Activated naive CD4-positive, alpha-beta T cell treated with anti-CD3 and anti-CD28 coated beads for 36 hours (primary cell): ENCODE measurements around the gene RBL1. TPM values are rescaled to one million over a fixed set of nuclear protein-coding genes. Genes with fewer than 3 reads are reported as not detected.
"Not testable (repeated sequence)": the region's sequence is repeated elsewhere in the genome, so short reads cannot be mapped to it uniquely, and the experiment has no call there.

Source experiments
- CTCF ChIA-PET: fragments of 350-600 bp; sonication (Branson Sonifier 250); formaldehyde crosslinking; loops from one replicate; lab custom pipeline; 2021; ENCODE audit warnings: antibody characterized with exemption; lab: Charles Lee
- DNase-seq: peaks from one replicate; pipeline ENCODE4 v3.0.0-alpha.2; 2020
- H3K27ac Mint-ChIP-seq: one replicate; pipeline ENCODE4 v1.8.0; 2021; ENCODE audit warnings: mild to moderate bottlenecking, mixed read lengths
- H3K27me3 Mint-ChIP-seq: one replicate; pipeline ENCODE4 v1.8.0; 2021; ENCODE audit warnings: low read depth, mixed read lengths
- H3K36me3 Mint-ChIP-seq: one replicate; pipeline ENCODE4 v1.8.0; 2021; ENCODE audit warnings: low read depth, mixed read lengths
- H3K4me1 Mint-ChIP-seq: one replicate; pipeline ENCODE4 v1.8.0; 2021; ENCODE audit warnings: low read depth, mixed read lengths
- H3K4me3 Mint-ChIP-seq: one replicate; pipeline ENCODE4 v1.8.0; 2021; ENCODE audit warnings: mild to moderate bottlenecking, moderate library complexity, mixed read lengths
- H3K9me3 Mint-ChIP-seq: one replicate; pipeline ENCODE4 v1.8.0; 2021; ENCODE audit warnings: mixed read lengths
- intact Hi-C: fragments of 100-400 bp; cut with micrococcal nuclease; formaldehyde crosslinking; loops from one replicate; pipeline ENCODE4 v1.15.1; 2023
- total RNA-seq, 2 experiments: library from RNA; stranded (reverse); gene quantifications; one replicate each; pipeline ENCODE4 v1.2.3, GENCODE V29; 2021

Gene RBL1
- total RNA-seq, 2 experiments from 2014 or later: 32.9 to 36.2 TPM

- CTCF ChIA-PET: no interaction called here
- peaks cover 34% of the 10 kb centered on the region for H3K4me1 Mint-ChIP-seq
- H3K36me3 Mint-ChIP-seq: peaks cover 38% of the 10 kb centered on the region
- intact Hi-C loops: no loop called here
- H3K27me3 Mint-ChIP-seq: no peaks in the 10 kb centered on the region
- peak; percentile 56 for DNase-seq
- peak overlapping the region; percentile 19 for H3K4me3 Mint-ChIP-seq
- peaks cover 3% of the 10 kb centered on the region for H3K9me3 Mint-ChIP-seq
- H3K27ac Mint-ChIP-seq: peak overlapping the region; percentile 54
Observed at GRCh38 chr20:37071481-37071911, 24.3 kb downstream of the RBL1 start.

- H3K9me3 Mint-ChIP-seq, H3K27me3 Mint-ChIP-seq, CTCF ChIA-PET, H3K4me3 Mint-ChIP-seq, intact Hi-C loops, H3K27ac Mint-ChIP-seq, DNase-seq: not testable (repeated sequence)
- peaks cover 27% of the 10 kb centered on the region for H3K4me1 Mint-ChIP-seq
- peaks cover 40% of the 10 kb centered on the region for H3K36me3 Mint-ChIP-seq
Observed at GRCh38 chr20:37069563-37069962, 26.2 kb downstream of the RBL1 start.

- H3K4me3 Mint-ChIP-seq: no peak overlapping the region
- intact Hi-C loops: no loop called here
- DNase-seq: no peak
- CTCF ChIA-PET: no interaction called here
- H3K9me3 Mint-ChIP-seq: no peaks in the 10 kb centered on the region
- no peak overlapping the region for H3K27ac Mint-ChIP-seq
- peaks cover 3% of the 10 kb centered on the region for H3K4me1 Mint-ChIP-seq
- H3K27me3 Mint-ChIP-seq: no peaks in the 10 kb centered on the region
- peaks cover 35% of the 10 kb centered on the region for H3K36me3 Mint-ChIP-seq
Observed at GRCh38 chr20:37066168-37066567, 29.6 kb downstream of the RBL1 start.

- no peaks in the 10 kb centered on the region for H3K27me3 Mint-ChIP-seq
- intact Hi-C loops: no loop called here
- no peak overlapping the region for H3K27ac Mint-ChIP-seq
- peaks cover 69% of the 10 kb centered on the region for H3K36me3 Mint-ChIP-seq
- no peaks in the 10 kb centered on the region for H3K4me1 Mint-ChIP-seq
- H3K9me3 Mint-ChIP-seq: no peaks in the 10 kb centered on the region
- H3K4me3 Mint-ChIP-seq: no peak overlapping the region
- DNase-seq: no peak
- CTCF ChIA-PET: interaction anchor here (0.6 kb wide), 1 partner anchor 50 kb away, joined by 4 read pairs; no protein-coding TSS in a partner anchor
Observed at GRCh38 chr20:37055276-37055675, 40.5 kb downstream of the RBL1 start.

- H3K9me3 Mint-ChIP-seq: no peaks in the 10 kb centered on the region
- H3K4me1 Mint-ChIP-seq: peaks cover under 1% of the 10 kb centered on the region
- H3K27ac Mint-ChIP-seq: no peak overlapping the region
- peaks cover 70% of the 10 kb centered on the region for H3K36me3 Mint-ChIP-seq
- no peaks in the 10 kb centered on the region for H3K27me3 Mint-ChIP-seq
- intact Hi-C loops: no loop called here
- DNase-seq: no peak
- CTCF ChIA-PET: no interaction called here
- no peak overlapping the region for H3K4me3 Mint-ChIP-seq
Observed at GRCh38 chr20:37053230-37053950, 42.4 kb downstream of the RBL1 start.

- H3K9me3 Mint-ChIP-seq: no peaks in the 10 kb centered on the region
- peak overlapping the region; percentile 60 for H3K27ac Mint-ChIP-seq
- intact Hi-C loops: loop anchor here (2.0 to 10.0 kb wide), 2 partner anchors 28 to 52 kb away; partner anchors contain the start of gene RBL1
- peaks cover 64% of the 10 kb centered on the region for H3K36me3 Mint-ChIP-seq
- H3K4me3 Mint-ChIP-seq: peak overlapping the region; percentile 19
- DNase-seq: peak; percentile 21
- no peaks in the 10 kb centered on the region for H3K27me3 Mint-ChIP-seq
- peaks cover 25% of the 10 kb centered on the region for H3K4me1 Mint-ChIP-seq
- CTCF ChIA-PET: interaction anchor here (0.6 to 0.8 kb wide), 4 partner anchors 33 to 477 kb away, joined by 3 to 6 read pairs (median 4); no protein-coding TSS in a partner anchor
Observed at GRCh38 chr20:37042986-37043972, 52.5 kb downstream of the RBL1 start.

- H3K9me3 Mint-ChIP-seq, DNase-seq, H3K4me3 Mint-ChIP-seq, H3K27ac Mint-ChIP-seq, H3K27me3 Mint-ChIP-seq: not testable (repeated sequence)
- peaks cover 51% of the 10 kb centered on the region for H3K36me3 Mint-ChIP-seq
- H3K4me1 Mint-ChIP-seq: peaks cover 14% of the 10 kb centered on the region
- intact Hi-C loops: loop anchor here (2.0 kb wide), 1 partner anchor 15 kb away; no protein-coding TSS in a partner anchor
- CTCF ChIA-PET: interaction anchor here (1.4 kb wide), 1 partner anchor 32 kb away, joined by 3 read pairs; no protein-coding TSS in a partner anchor
Observed at GRCh38 chr20:37039366-37039765, 56.4 kb downstream of the RBL1 start.

- Mint-ChIP-seq H3K36me3 (peaks cover 55% of the 10 kb centered on the region), H3K27ac (no peak overlapping the region), H3K9me3 (no peaks in the 10 kb centered on the region), H3K4me3 (no peak overlapping the region), H3K27me3 (no peaks in the 10 kb centered on the region), H3K4me1 (no peaks in the 10 kb centered on the region)
- DNase-seq: no peak
- intact Hi-C loops: no loop called here
- CTCF ChIA-PET: no interaction called here
Observed at GRCh38 chr20:37032077-37032476, 63.7 kb downstream of the RBL1 start.

GRCh38 chr20:37020636-37021035, 75.2 kb downstream of the RBL1 start:
- Mint-ChIP-seq H3K9me3 (no peaks in the 10 kb centered on the region), H3K27me3 (no peaks in the 10 kb centered on the region), H3K4me1 (peaks cover 24% of the 10 kb centered on the region), H3K36me3 (peaks cover 54% of the 10 kb centered on the region), H3K27ac (no peak overlapping the region), H3K4me3 (no peak overlapping the region)
- intact Hi-C loops: no loop called here
- DNase-seq: no peak
- CTCF ChIA-PET: no interaction called here

GRCh38 chr20:37012631-37013030, 83.2 kb downstream of the RBL1 start:
- peaks cover 36% of the 10 kb centered on the region for H3K4me1 Mint-ChIP-seq
- H3K4me3 Mint-ChIP-seq, CTCF ChIA-PET, DNase-seq, H3K9me3 Mint-ChIP-seq, intact Hi-C loops, H3K27ac Mint-ChIP-seq, H3K27me3 Mint-ChIP-seq: not testable (repeated sequence)
- H3K36me3 Mint-ChIP-seq: peaks cover 48% of the 10 kb centered on the region

GRCh38 chr20:37011858-37012257, 83.9 kb downstream of the RBL1 start:
- H3K27ac Mint-ChIP-seq, CTCF ChIA-PET, H3K4me3 Mint-ChIP-seq, H3K27me3 Mint-ChIP-seq, DNase-seq, H3K9me3 Mint-ChIP-seq, intact Hi-C loops: not testable (repeated sequence)
- peaks cover 33% of the 10 kb centered on the region for H3K4me1 Mint-ChIP-seq
- H3K36me3 Mint-ChIP-seq: peaks cover 44% of the 10 kb centered on the region

GRCh38 chr20:37011147-37011546, 84.7 kb downstream of the RBL1 start:
- Mint-ChIP-seq H3K4me1 (peaks cover 28% of the 10 kb centered on the region), H3K36me3 (peaks cover 40% of the 10 kb centered on the region), H3K9me3 (no peaks in the 10 kb centered on the region), H3K27ac (no peak overlapping the region), H3K27me3 (no peaks in the 10 kb centered on the region), H3K4me3 (no peak overlapping the region)
- intact Hi-C loops: no loop called here
- CTCF ChIA-PET: interaction anchor here (1.4 kb wide), 1 partner anchor 33 kb away, joined by 6 read pairs; no protein-coding TSS in a partner anchor
- DNase-seq: no peak
